Measurements from ENCODE around the gene MAML2.

MAML2 gene

DNA sequence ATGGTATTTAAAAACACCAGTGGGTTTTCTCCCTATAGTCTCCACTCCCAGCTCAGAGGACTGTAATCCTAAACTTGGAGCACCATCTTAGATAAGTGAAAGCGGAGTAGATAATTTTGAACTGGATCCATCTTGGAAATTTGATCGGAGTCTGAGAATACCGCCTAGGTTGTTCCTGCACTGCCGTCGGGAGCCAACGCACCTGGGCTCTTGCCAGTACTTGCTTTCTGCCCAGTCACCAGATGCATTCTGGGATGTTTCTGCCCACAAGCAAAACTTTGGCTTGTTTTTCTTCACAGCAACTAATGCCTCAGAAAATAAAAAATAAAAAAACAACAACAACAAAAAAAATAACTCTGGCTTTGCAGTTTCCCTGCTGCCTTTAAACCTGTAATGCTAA, 306.1 kb downstream of the MAML2 start:
- DNase-seq (ENCODE audit: low read depth in 1 of 2, low spot score in 1 of 2), result no peak
- Histone ChIP-seq H3K27me3 (ENCODE audit: insufficient read depth, poor library complexity, severe bottlenecking) (peaks cover 2% of the 10 kb centered on the region), H3K4me3 (replicated peaks; ENCODE audit: insufficient read depth, low read length) (no peak overlapping the region), H3K27ac (replicated peaks) (no peak overlapping the region)
- TF ChIP-seq POLR2AphosphoS5 (IDR thresholded peaks at IDR 0.05; ENCODE audit: low read depth) (no peak), GABPA (IDR thresholded peaks at IDR 0.05; ENCODE audit: low read depth) (no peak), SPI1 (IDR thresholded peaks at IDR 0.05; ENCODE audit: borderline replicate concordance, low read depth) (no peak)
- TF ChIP-seq, protein P1, sequence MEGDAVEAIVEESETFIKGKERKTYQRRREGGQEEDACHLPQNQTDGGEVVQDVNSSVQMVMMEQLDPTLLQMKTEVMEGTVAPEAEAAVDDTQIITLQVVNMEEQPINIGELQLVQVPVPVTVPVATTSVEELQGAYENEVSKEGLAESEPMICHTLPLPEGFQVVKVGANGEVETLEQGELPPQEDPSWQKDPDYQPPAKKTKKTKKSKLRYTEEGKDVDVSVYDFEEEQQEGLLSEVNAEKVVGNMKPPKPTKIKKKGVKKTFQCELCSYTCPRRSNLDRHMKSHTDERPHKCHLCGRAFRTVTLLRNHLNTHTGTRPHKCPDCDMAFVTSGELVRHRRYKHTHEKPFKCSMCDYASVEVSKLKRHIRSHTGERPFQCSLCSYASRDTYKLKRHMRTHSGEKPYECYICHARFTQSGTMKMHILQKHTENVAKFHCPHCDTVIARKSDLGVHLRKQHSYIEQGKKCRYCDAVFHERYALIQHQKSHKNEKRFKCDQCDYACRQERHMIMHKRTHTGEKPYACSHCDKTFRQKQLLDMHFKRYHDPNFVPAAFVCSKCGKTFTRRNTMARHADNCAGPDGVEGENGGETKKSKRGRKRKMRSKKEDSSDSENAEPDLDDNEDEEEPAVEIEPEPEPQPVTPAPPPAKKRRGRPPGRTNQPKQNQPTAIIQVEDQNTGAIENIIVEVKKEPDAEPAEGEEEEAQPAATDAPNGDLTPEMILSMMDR (IDR thresholded peaks at IDR 0.05; ENCODE audit: insufficient read depth, low read length), result no peak
- TF ChIP-seq, protein P2, sequence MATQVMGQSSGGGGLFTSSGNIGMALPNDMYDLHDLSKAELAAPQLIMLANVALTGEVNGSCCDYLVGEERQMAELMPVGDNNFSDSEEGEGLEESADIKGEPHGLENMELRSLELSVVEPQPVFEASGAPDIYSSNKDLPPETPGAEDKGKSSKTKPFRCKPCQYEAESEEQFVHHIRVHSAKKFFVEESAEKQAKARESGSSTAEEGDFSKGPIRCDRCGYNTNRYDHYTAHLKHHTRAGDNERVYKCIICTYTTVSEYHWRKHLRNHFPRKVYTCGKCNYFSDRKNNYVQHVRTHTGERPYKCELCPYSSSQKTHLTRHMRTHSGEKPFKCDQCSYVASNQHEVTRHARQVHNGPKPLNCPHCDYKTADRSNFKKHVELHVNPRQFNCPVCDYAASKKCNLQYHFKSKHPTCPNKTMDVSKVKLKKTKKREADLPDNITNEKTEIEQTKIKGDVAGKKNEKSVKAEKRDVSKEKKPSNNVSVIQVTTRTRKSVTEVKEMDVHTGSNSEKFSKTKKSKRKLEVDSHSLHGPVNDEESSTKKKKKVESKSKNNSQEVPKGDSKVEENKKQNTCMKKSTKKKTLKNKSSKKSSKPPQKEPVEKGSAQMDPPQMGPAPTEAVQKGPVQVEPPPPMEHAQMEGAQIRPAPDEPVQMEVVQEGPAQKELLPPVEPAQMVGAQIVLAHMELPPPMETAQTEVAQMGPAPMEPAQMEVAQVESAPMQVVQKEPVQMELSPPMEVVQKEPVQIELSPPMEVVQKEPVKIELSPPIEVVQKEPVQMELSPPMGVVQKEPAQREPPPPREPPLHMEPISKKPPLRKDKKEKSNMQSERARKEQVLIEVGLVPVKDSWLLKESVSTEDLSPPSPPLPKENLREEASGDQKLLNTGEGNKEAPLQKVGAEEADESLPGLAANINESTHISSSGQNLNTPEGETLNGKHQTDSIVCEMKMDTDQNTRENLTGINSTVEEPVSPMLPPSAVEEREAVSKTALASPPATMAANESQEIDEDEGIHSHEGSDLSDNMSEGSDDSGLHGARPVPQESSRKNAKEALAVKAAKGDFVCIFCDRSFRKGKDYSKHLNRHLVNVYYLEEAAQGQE (IDR thresholded peaks at IDR 0.05; ENCODE audit: insufficient replicate concordance, low read depth), result no peak

DNA sequence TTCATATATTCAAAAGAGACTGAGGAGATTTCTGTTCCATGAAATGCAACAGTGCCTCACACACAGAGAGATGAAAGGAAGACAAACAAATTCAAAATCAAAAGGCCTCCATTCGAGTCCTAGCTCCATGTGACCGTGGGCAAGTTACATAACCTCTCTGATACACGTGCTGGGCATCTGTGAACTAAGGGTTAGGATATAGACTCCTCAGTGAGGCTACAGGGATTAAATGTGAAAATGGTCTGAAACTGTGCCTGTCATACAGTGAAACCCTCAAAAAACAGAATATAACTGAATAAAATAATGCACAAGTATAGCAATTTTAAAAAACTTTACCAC, 307.3 kb downstream of the MAML2 start:
- no peak for DNase-seq (ENCODE audit: low read depth in 1 of 2, low spot score in 1 of 2)
- TF ChIP-seq GABPA (IDR thresholded peaks at IDR 0.05; ENCODE audit: low read depth), result no peak
- TF ChIP-seq SPI1 (IDR thresholded peaks at IDR 0.05; ENCODE audit: borderline replicate concordance, low read depth), result no peak
- no peak for TF ChIP-seq POLR2AphosphoS5 (IDR thresholded peaks at IDR 0.05; ENCODE audit: low read depth)
- TF ChIP-seq, protein P1 (IDR thresholded peaks at IDR 0.05; ENCODE audit: insufficient read depth, low read length), result no peak
- TF ChIP-seq, protein P2 (IDR thresholded peaks at IDR 0.05; ENCODE audit: insufficient replicate concordance, low read depth), result no peak
- peaks cover 2% of the 10 kb centered on the region for H3K27me3 ChIP-seq (ENCODE audit: insufficient read depth, poor library complexity, severe bottlenecking)
- no peak overlapping the region for H3K4me3 ChIP-seq (replicated peaks; ENCODE audit: insufficient read depth, low read length)
- H3K27ac ChIP-seq (replicated peaks), result no peak overlapping the region

DNA sequence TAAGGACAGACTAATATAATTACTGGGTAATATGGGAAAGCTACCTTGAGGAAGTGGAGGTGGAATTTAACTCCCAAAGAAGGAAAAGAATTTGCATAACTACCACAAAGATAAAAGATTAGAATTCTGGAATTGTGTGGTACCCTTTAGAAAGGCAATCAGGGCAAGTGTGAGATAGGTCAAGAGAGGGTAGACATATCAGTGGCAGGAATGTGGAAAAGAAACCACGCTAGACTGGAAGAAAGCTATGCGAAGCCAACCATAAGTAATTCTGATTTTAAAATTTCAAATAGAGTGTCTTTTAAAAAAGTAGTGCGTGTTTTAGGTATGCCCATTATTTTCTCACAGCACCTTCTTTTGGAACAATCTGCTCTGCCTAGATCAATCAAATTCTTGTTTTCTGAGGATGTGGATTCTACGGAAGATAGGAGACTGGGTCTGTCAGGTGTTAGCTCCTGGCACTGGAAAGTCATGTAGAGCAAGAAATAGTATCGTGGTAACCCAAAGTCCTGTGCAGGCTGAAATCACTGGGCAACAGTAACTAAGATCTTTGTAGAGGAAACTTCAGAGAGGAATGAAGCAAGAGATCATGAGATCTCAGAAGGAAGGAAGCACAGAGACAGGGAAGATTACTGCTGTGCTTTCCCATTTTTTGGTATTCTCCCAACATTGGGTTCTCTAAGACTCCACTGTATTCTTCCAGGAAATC, 307.8 kb downstream of the MAML2 start:
- Histone ChIP-seq H3K4me3 (replicated peaks; ENCODE audit: insufficient read depth, low read length) (no peak overlapping the region), H3K27me3 (ENCODE audit: insufficient read depth, poor library complexity, severe bottlenecking) (peaks cover 2% of the 10 kb centered on the region), H3K27ac (replicated peaks) (no peak overlapping the region)
- no peak for DNase-seq (ENCODE audit: low read depth in 1 of 2, low spot score in 1 of 2)
- TF ChIP-seq SPI1 (IDR thresholded peaks at IDR 0.05; ENCODE audit: borderline replicate concordance, low read depth) (no peak), POLR2AphosphoS5 (IDR thresholded peaks at IDR 0.05; ENCODE audit: low read depth) (no peak), GABPA (IDR thresholded peaks at IDR 0.05; ENCODE audit: low read depth) (no peak)
- TF ChIP-seq, protein P1 (IDR thresholded peaks at IDR 0.05; ENCODE audit: insufficient read depth, low read length), result no peak
- TF ChIP-seq, protein P2 (IDR thresholded peaks at IDR 0.05; ENCODE audit: insufficient replicate concordance, low read depth), result no peak

Measured in HL-60 (cell line).